HEK293T (cell line): ENCODE data around the gene LIPC.

ENCODE experiments used
- BHLHE40 ChIP-seq: fragments of 450-650 bp; IDR thresholded peaks from 2 replicates; pipeline ENCODE4 v1.6.1; 2016; ENCODE audit warnings: mild to moderate bottlenecking, moderate library complexity, borderline replicate concordance
- FOXA1 ChIP-seq: fragments of 450-650 bp; IDR thresholded peaks from 2 replicates; pipeline ENCODE4 v1.6.1; 2016; ENCODE audit warnings: mild to moderate bottlenecking
- HDGF ChIP-seq: fragments of 450-650 bp; IDR thresholded peaks from 2 replicates; pipeline ENCODE4 v1.6.1; 2017; ENCODE audit warnings: antibody characterized with exemption, borderline replicate concordance
- L3MBTL2 ChIP-seq: fragments of 450-650 bp; conservative IDR thresholded peaks from 2 replicates; pipeline ENCODE4 v1.6.1; 2016; ENCODE audit warnings: mild to moderate bottlenecking
- NFRKB ChIP-seq: fragments of 450-650 bp; IDR thresholded peaks from 2 replicates; pipeline ENCODE4 v1.6.1; 2016; ENCODE audit warnings: mild to moderate bottlenecking, moderate library complexity
- SP1 ChIP-seq: fragments of 450-650 bp; IDR thresholded peaks from 2 replicates; pipeline ENCODE4 v1.6.1; 2017
- SUZ12 ChIP-seq: fragments of 450-650 bp; IDR thresholded peaks from 2 replicates; pipeline ENCODE4 v1.6.1; 2016; ENCODE audit warnings: mild to moderate bottlenecking
- TF ChIP-seq, protein P1 (sequence below): fragments of 450-650 bp; IDR thresholded peaks from 2 replicates; pipeline ENCODE4 v1.6.1; 2016

DNA sequence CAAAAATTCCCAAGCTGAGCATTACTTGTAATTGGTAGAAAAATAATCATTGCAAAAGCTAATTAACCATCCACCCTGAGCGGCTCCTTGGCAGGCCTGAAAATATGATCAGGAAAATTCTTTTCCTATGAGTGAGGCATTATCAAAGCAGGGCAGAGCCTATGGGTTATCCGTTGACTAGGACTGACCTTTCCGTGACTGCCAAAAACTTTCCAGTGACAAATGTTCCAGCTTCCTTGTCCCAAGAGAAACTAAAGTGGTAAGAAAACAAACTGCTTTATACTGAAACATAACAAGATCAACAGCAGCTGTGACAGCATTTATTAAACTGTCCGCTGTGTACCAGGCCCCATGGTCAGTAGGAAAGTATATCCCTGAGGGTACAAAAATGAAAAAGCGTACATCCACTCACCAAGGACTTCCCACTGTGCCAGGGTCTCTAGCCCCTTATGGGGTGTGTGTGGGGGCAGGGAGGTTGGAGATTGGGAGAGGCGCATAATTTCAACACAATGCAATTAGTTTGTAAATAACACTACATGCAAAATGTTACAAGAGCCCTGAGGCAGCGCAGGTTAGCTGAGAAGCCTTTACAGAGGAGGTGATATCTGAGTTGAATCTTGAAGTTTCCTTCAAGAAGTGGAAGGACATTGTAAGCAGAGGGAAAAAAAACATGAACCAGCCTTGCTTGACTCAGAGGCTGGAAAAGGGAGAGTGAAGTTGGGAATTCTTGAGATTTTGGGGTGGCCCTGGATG lies 8.5 kb downstream of the LIPC start:
- TF ChIP-seq SUZ12 = no peak
- no peak for TF ChIP-seq L3MBTL2
- TF ChIP-seq NFRKB = no peak
- TF ChIP-seq SP1 = no peak
- TF ChIP-seq FOXA1 = no peak
- no peak for TF ChIP-seq BHLHE40
- no peak for TF ChIP-seq HDGF
- TF ChIP-seq, protein P1, sequence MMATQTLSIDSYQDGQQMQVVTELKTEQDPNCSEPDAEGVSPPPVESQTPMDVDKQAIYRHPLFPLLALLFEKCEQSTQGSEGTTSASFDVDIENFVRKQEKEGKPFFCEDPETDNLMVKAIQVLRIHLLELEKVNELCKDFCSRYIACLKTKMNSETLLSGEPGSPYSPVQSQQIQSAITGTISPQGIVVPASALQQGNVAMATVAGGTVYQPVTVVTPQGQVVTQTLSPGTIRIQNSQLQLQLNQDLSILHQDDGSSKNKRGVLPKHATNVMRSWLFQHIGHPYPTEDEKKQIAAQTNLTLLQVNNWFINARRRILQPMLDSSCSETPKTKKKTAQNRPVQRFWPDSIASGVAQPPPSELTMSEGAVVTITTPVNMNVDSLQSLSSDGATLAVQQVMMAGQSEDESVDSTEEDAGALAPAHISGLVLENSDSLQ = no peak
